Measurements from ENCODE around the gene CITED4.

- TF ChIP-seq POLR2AphosphoS5 (IDR thresholded peaks at IDR 0.05) (no peak), POLR2A (IDR thresholded peaks at IDR 0.05) (no peak)
Observed at GRCh38 chr1:40853113-40853884, 8.9 kb downstream of the CITED4 start.

All from breast epithelium (tissue), 3 donors.